ENCODE measurements around the gene ZNF283.
A peak's percentile ranks its signal among the peaks of the same experiment; 100 is the strongest.
"Not testable (repeated sequence)": the region's sequence is repeated elsewhere in the genome, so short reads cannot be mapped to it uniquely, and the experiment has no call there.

ZNF283 gene

GRCh38 chr19:43806401-43806800 is 20.7 kb upstream of the ZNF283 start:
- not testable (repeated sequence) for H3K27me3 ChIP-seq (ENCODE audit: control insufficient read depth, insufficient read depth, low read length); H3K9ac ChIP-seq (ENCODE audit: low read depth, low read length)

GRCh38 chr19:43806848-43807247 is 20.3 kb upstream of the ZNF283 start:
- Histone ChIP-seq H3K9me3 (ENCODE audit: control insufficient read depth, insufficient read depth, low read length) (no peaks in the 10 kb centered on the region), H3K9ac (ENCODE audit: low read depth, low read length) (no peak overlapping the region), H3K36me3 (ENCODE audit: control insufficient read depth, insufficient read depth, low read length) (no peaks in the 10 kb centered on the region), H3K4me3 (ENCODE audit: low read depth, low read length) (no peak overlapping the region), H3K27me3 (ENCODE audit: control insufficient read depth, insufficient read depth, low read length) (no peaks in the 10 kb centered on the region), H3K4me1 (ENCODE audit: control insufficient read depth, insufficient read depth, low read length) (no peaks in the 10 kb centered on the region)

More at GRCh38 chr19:43806401-43806800, 20.7 kb upstream of the ZNF283 start:
- not testable (repeated sequence) for H3K36me3 ChIP-seq (ENCODE audit: control insufficient read depth, insufficient read depth, low read length); H3K4me1 ChIP-seq (ENCODE audit: control insufficient read depth, insufficient read depth, low read length); H3K9me3 ChIP-seq (ENCODE audit: control insufficient read depth, insufficient read depth, low read length); H3K4me3 ChIP-seq (ENCODE audit: low read depth, low read length)

- Histone ChIP-seq H3K4me1 (ENCODE audit: control insufficient read depth, insufficient read depth, low read length) (no peaks in the 10 kb centered on the region), H3K36me3 (ENCODE audit: control insufficient read depth, insufficient read depth, low read length) (no peaks in the 10 kb centered on the region), H3K9ac (ENCODE audit: low read depth, low read length) (no peak overlapping the region), H3K27me3 (ENCODE audit: control insufficient read depth, insufficient read depth, low read length) (no peaks in the 10 kb centered on the region), H3K9me3 (ENCODE audit: control insufficient read depth, insufficient read depth, low read length) (no peaks in the 10 kb centered on the region), H3K4me3 (ENCODE audit: low read depth, low read length) (no peak overlapping the region)
Observed at GRCh38 chr19:43807651-43808050, 19.5 kb upstream of the ZNF283 start.

- no peak overlapping the region for H3K9ac ChIP-seq (ENCODE audit: low read depth, low read length)
- H3K36me3 ChIP-seq (ENCODE audit: control insufficient read depth, insufficient read depth, low read length) = no peaks in the 10 kb centered on the region
- no peaks in the 10 kb centered on the region for H3K9me3 ChIP-seq (ENCODE audit: control insufficient read depth, insufficient read depth, low read length)
- H3K4me3 ChIP-seq (ENCODE audit: low read depth, low read length) = no peak overlapping the region
- no peaks in the 10 kb centered on the region for H3K27me3 ChIP-seq (ENCODE audit: control insufficient read depth, insufficient read depth, low read length)
- no peaks in the 10 kb centered on the region for H3K4me1 ChIP-seq (ENCODE audit: control insufficient read depth, insufficient read depth, low read length)
Observed at GRCh38 chr19:43809762-43810696, 17.1 kb upstream of the ZNF283 start.

GRCh38 chr19:43811837-43812236 is 15.3 kb upstream of the ZNF283 start:
- H3K4me1 ChIP-seq (ENCODE audit: control insufficient read depth, insufficient read depth, low read length) = no peaks in the 10 kb centered on the region
- no peaks in the 10 kb centered on the region for H3K27me3 ChIP-seq (ENCODE audit: control insufficient read depth, insufficient read depth, low read length)
- H3K9me3 ChIP-seq (ENCODE audit: control insufficient read depth, insufficient read depth, low read length) = no peaks in the 10 kb centered on the region
- no peak overlapping the region for H3K4me3 ChIP-seq (ENCODE audit: low read depth, low read length)
- no peak overlapping the region for H3K9ac ChIP-seq (ENCODE audit: low read depth, low read length)
- H3K36me3 ChIP-seq (ENCODE audit: control insufficient read depth, insufficient read depth, low read length) = no peaks in the 10 kb centered on the region

GRCh38 chr19:43812259-43812658 is 14.9 kb upstream of the ZNF283 start:
- no peak overlapping the region for H3K9ac ChIP-seq (ENCODE audit: low read depth, low read length)
- no peaks in the 10 kb centered on the region for H3K4me1 ChIP-seq (ENCODE audit: control insufficient read depth, insufficient read depth, low read length)
- H3K9me3 ChIP-seq (ENCODE audit: control insufficient read depth, insufficient read depth, low read length) = no peaks in the 10 kb centered on the region
- no peak overlapping the region for H3K4me3 ChIP-seq (ENCODE audit: low read depth, low read length)
- H3K36me3 ChIP-seq (ENCODE audit: control insufficient read depth, insufficient read depth, low read length) = no peaks in the 10 kb centered on the region
- H3K27me3 ChIP-seq (ENCODE audit: control insufficient read depth, insufficient read depth, low read length) = no peaks in the 10 kb centered on the region

GRCh38 chr19:43812688-43813087 is 14.4 kb upstream of the ZNF283 start:
- H3K4me3 ChIP-seq (ENCODE audit: low read depth, low read length) = no peak overlapping the region
- no peaks in the 10 kb centered on the region for H3K36me3 ChIP-seq (ENCODE audit: control insufficient read depth, insufficient read depth, low read length)
- H3K27me3 ChIP-seq (ENCODE audit: control insufficient read depth, insufficient read depth, low read length) = no peaks in the 10 kb centered on the region
- no peak overlapping the region for H3K9ac ChIP-seq (ENCODE audit: low read depth, low read length)
- H3K4me1 ChIP-seq (ENCODE audit: control insufficient read depth, insufficient read depth, low read length) = no peaks in the 10 kb centered on the region
- H3K9me3 ChIP-seq (ENCODE audit: control insufficient read depth, insufficient read depth, low read length) = no peaks in the 10 kb centered on the region

- Histone ChIP-seq H3K9me3 (ENCODE audit: control insufficient read depth, insufficient read depth, low read length) (no peaks in the 10 kb centered on the region), H3K36me3 (ENCODE audit: control insufficient read depth, insufficient read depth, low read length) (no peaks in the 10 kb centered on the region), H3K4me1 (ENCODE audit: control insufficient read depth, insufficient read depth, low read length) (no peaks in the 10 kb centered on the region), H3K4me3 (ENCODE audit: low read depth, low read length) (no peak overlapping the region), H3K9ac (ENCODE audit: low read depth, low read length) (no peak overlapping the region), H3K27me3 (ENCODE audit: control insufficient read depth, insufficient read depth, low read length) (peaks cover 1% of the 10 kb centered on the region)
Observed at GRCh38 chr19:43814663-43815352, 12.3 kb upstream of the ZNF283 start.

GRCh38 chr19:43817454-43817853 is 9.7 kb upstream of the ZNF283 start:
- H3K27me3 ChIP-seq (ENCODE audit: control insufficient read depth, insufficient read depth, low read length) = not testable (repeated sequence)

GRCh38 chr19:43818500-43818899 is 8.6 kb upstream of the ZNF283 start:
- Histone ChIP-seq H3K9ac (ENCODE audit: low read depth, low read length) (no peak overlapping the region), H3K9me3 (ENCODE audit: control insufficient read depth, insufficient read depth, low read length) (no peaks in the 10 kb centered on the region), H3K27me3 (ENCODE audit: control insufficient read depth, insufficient read depth, low read length) (peaks cover 8% of the 10 kb centered on the region), H3K36me3 (ENCODE audit: control insufficient read depth, insufficient read depth, low read length) (no peaks in the 10 kb centered on the region), H3K4me1 (ENCODE audit: control insufficient read depth, insufficient read depth, low read length) (no peaks in the 10 kb centered on the region), H3K4me3 (ENCODE audit: low read depth, low read length) (no peak overlapping the region)

More at GRCh38 chr19:43817454-43817853, 9.7 kb upstream of the ZNF283 start:
- not testable (repeated sequence) for H3K9me3 ChIP-seq (ENCODE audit: control insufficient read depth, insufficient read depth, low read length); H3K9ac ChIP-seq (ENCODE audit: low read depth, low read length); H3K4me1 ChIP-seq (ENCODE audit: control insufficient read depth, insufficient read depth, low read length); H3K4me3 ChIP-seq (ENCODE audit: low read depth, low read length); H3K36me3 ChIP-seq (ENCODE audit: control insufficient read depth, insufficient read depth, low read length)

GRCh38 chr19:43820098-43820883 is 6.8 kb upstream of the ZNF283 start:
- Histone ChIP-seq H3K27me3 (ENCODE audit: control insufficient read depth, insufficient read depth, low read length) (peaks cover 8% of the 10 kb centered on the region), H3K36me3 (ENCODE audit: control insufficient read depth, insufficient read depth, low read length) (no peaks in the 10 kb centered on the region), H3K9ac (ENCODE audit: low read depth, low read length) (no peak overlapping the region), H3K4me1 (ENCODE audit: control insufficient read depth, insufficient read depth, low read length) (no peaks in the 10 kb centered on the region), H3K4me3 (ENCODE audit: low read depth, low read length) (peak overlapping the region; percentile 11), H3K9me3 (ENCODE audit: control insufficient read depth, insufficient read depth, low read length) (no peaks in the 10 kb centered on the region)

Measured in iPS-15b (cell line).